K562 (cell line): ENCODE data around the gene ERCC1. TPM values are rescaled to one million over a fixed set of nuclear protein-coding genes. Genes with fewer than 3 reads are reported as not detected.

Experiments
- CREM ChIP-seq: IDR thresholded peaks from 2 replicates; pipeline ENCODE4 v1.6.1; 2014; ENCODE audit warnings: antibody characterized with exemption, low read depth
- ETV1 ChIP-seq: fragments of 450-650 bp; conservative IDR thresholded peaks from 2 replicates; pipeline ENCODE4 v1.6.1; 2016; ENCODE audit warnings: missing genetic modification characterization, control low read depth, low read depth, missing compliant biosample characterization
- HDAC3 ChIP-seq: fragments of 450-650 bp; IDR thresholded peaks from 2 replicates; pipeline ENCODE4 v1.6.1; 2018; ENCODE audit warnings: borderline replicate concordance, mild to moderate bottlenecking, moderate library complexity; ENCODE audit not compliant: partially characterized antibody
- MAFG ChIP-seq: fragments of 450-650 bp; conservative IDR thresholded peaks from 2 replicates; pipeline ENCODE4 v1.6.1; 2016; ENCODE audit warnings: missing genetic modification characterization, missing compliant biosample characterization
- MGA ChIP-seq: fragments of 450-650 bp; IDR thresholded peaks from 2 replicates; pipeline ENCODE4 v1.6.1; 2016; ENCODE audit warnings: mild to moderate bottlenecking, moderate library complexity
- ZNF436 ChIP-seq: fragments of 250-450, 450-650 bp; sonication (Bioruptor Pico); formaldehyde crosslinking; IDR thresholded peaks from 2 replicates; pipeline ENCODE4 v1.7.0; 2020; ENCODE audit warnings: mild to moderate bottlenecking
- ZNF551 ChIP-seq: fragments of 250-450 bp; sonication (Bioruptor Pico); IDR thresholded peaks from 2 replicates; pipeline ENCODE4 v1.5.0; 2021; ENCODE audit warnings: mild to moderate bottlenecking, moderate library complexity
- polyA plus RNA-seq, 8 experiments: library from polyadenylated mRNA; depleted of rRNA in 4 of 8; stranded (reverse) in 5 of 8; unstranded in 3 of 8; fragments of >200 nt; fragmentation: Nextera tagmentation in 2 of 8; fragmentation: Illumina TruSeq in 1 of 8; extraction: Ambion mirVana in 2 of 8; extraction: Trizol in 1 of 8; gene quantifications; 2 replicates each; pipeline versions ENCODE4 v1.2.1 to v1.2.3, GENCODE V29; 2011 to 2014; ENCODE audit warnings: inconsistent platforms in 1 of 8, missing spikeins in 1 of 8
- total RNA-seq, 7 experiments: library from RNA; depleted of rRNA in 6 of 7; stranded (reverse); fragments of >200 nt in 6 of 7; fragmentation: Illumina TruSeq in 2 of 7; extraction: Trizol in 2 of 7; gene quantifications; 2 replicates each; pipeline versions ENCODE4 v1.2.1 to v1.2.3, GENCODE V29; 2011 to 2021; ENCODE audit warnings: low replicate concordance in 1 of 7
- TF ChIP-seq, protein P1 (sequence below): fragments of 450-650 bp; IDR thresholded peaks from one replicate; pipeline ENCODE4 v1.6.1; 2018; ENCODE audit warnings: mild to moderate bottlenecking, moderate library complexity; ENCODE audit not compliant: partially characterized antibody

The ERCC1 gene
- total and polyA plus RNA-seq, 9 of the 15 experiments (the other 6 are each of a cell fraction or from before 2014, with no cell fraction given) = 9.3 to 92.6 (median 60.0) TPM

- TF ChIP-seq MGA (peak; percentile 89), ZNF551 (CRISPR knock-in tag) (no peak), HDAC3 (peak; percentile 12), MAFG (peak; percentile 54), ETV1 (tag) (peak; percentile 99), CREM (peak; percentile 64), ZNF436 (peak; percentile 98)
- TF ChIP-seq, protein P1, sequence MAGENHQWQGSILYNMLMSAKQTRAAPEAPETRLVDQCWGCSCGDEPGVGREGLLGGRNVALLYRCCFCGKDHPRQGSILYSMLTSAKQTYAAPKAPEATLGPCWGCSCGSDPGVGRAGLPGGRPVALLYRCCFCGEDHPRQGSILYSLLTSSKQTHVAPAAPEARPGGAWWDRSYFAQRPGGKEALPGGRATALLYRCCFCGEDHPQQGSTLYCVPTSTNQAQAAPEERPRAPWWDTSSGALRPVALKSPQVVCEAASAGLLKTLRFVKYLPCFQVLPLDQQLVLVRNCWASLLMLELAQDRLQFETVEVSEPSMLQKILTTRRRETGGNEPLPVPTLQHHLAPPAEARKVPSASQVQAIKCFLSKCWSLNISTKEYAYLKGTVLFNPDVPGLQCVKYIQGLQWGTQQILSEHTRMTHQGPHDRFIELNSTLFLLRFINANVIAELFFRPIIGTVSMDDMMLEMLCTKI = no peak
Observed at GRCh38 chr19:45424191-45425058, 708 bp upstream of the ERCC1 start (continued).
